ENCODE measurements around the gene PTPRN2.

The PTPRN2 gene

GRCh38 chr7:158401295-158401694 lies 186.3 kb downstream of the PTPRN2 start:
- no peak for DNase-seq (ENCODE audit: low read depth in 2 of 2)

GRCh38 chr7:158400601-158401225 lies 186.9 kb downstream of the PTPRN2 start:
- no peak for DNase-seq (ENCODE audit: low read depth in 2 of 2)

GRCh38 chr7:158399762-158400161 lies 187.9 kb downstream of the PTPRN2 start:
- DNase-seq (ENCODE audit: low read depth in 2 of 2) = no peak

- no peak for DNase-seq (ENCODE audit: low read depth in 2 of 2)
Observed at GRCh38 chr7:158398750-158399149, 188.9 kb downstream of the PTPRN2 start.

- DNase-seq (ENCODE audit: low read depth in 2 of 2) = no peak
Observed at GRCh38 chr7:158397885-158398284, 189.7 kb downstream of the PTPRN2 start.

- no peak for DNase-seq (ENCODE audit: low read depth in 2 of 2)
Observed at GRCh38 chr7:158396982-158397862, 190.4 kb downstream of the PTPRN2 start.

GRCh38 chr7:158396301-158396905 lies 191.2 kb downstream of the PTPRN2 start:
- no peak for DNase-seq (ENCODE audit: low read depth in 2 of 2)

- no peak for DNase-seq (ENCODE audit: low read depth in 2 of 2)
Observed at GRCh38 chr7:158395780-158396278, 191.8 kb downstream of the PTPRN2 start.

GRCh38 chr7:158395349-158395748 lies 192.3 kb downstream of the PTPRN2 start:
- no peak for DNase-seq (ENCODE audit: low read depth in 2 of 2)

- DNase-seq (ENCODE audit: low read depth in 2 of 2) = no peak
Observed at GRCh38 chr7:158394936-158395335, 192.7 kb downstream of the PTPRN2 start.

GRCh38 chr7:158393926-158394625 lies 193.5 kb downstream of the PTPRN2 start:
- no peak for DNase-seq (ENCODE audit: low read depth in 2 of 2)

GRCh38 chr7:158392251-158392650 lies 195.4 kb downstream of the PTPRN2 start:
- no peak for DNase-seq (ENCODE audit: low read depth in 2 of 2)

- DNase-seq (ENCODE audit: low read depth in 2 of 2) = no peak
Observed at GRCh38 chr7:158391541-158391940, 196.1 kb downstream of the PTPRN2 start.

- no peak for DNase-seq (ENCODE audit: low read depth in 2 of 2)
Observed at GRCh38 chr7:158391141-158391540, 196.5 kb downstream of the PTPRN2 start.

- no peak for DNase-seq (ENCODE audit: low read depth in 2 of 2)
Observed at GRCh38 chr7:158390460-158390859, 197.2 kb downstream of the PTPRN2 start.

GRCh38 chr7:158389514-158390425 lies 197.9 kb downstream of the PTPRN2 start:
- DNase-seq (ENCODE audit: low read depth in 2 of 2) = no peak

- DNase-seq (ENCODE audit: low read depth in 2 of 2) = no peak
Observed at GRCh38 chr7:158388928-158389327, 198.7 kb downstream of the PTPRN2 start.

GRCh38 chr7:158388072-158388471 lies 199.6 kb downstream of the PTPRN2 start:
- DNase-seq (ENCODE audit: low read depth in 2 of 2) = no peak

- DNase-seq (ENCODE audit: low read depth in 2 of 2) = no peak
Observed at GRCh38 chr7:158387546-158387891, 200.1 kb downstream of the PTPRN2 start.

- no peak for DNase-seq (ENCODE audit: low read depth in 2 of 2)
Observed at GRCh38 chr7:158386866-158387545, 200.6 kb downstream of the PTPRN2 start.

GRCh38 chr7:158386355-158386618 lies 201.3 kb downstream of the PTPRN2 start:
- DNase-seq (ENCODE audit: low read depth in 2 of 2) = no peak
